GM12801 (cell line): Measurements from ENCODE around the gene MB21D2.

ENCODE experiments used
- TF ChIP-seq, protein P1 (sequence below): IDR thresholded peaks from one replicate; pipeline ENCODE4 v1.5.1; 2011; ENCODE audit warnings: control low read depth; ENCODE audit not compliant: insufficient read length; ENCODE audit errors: extremely low read depth

Gene MB21D2

DNA sequence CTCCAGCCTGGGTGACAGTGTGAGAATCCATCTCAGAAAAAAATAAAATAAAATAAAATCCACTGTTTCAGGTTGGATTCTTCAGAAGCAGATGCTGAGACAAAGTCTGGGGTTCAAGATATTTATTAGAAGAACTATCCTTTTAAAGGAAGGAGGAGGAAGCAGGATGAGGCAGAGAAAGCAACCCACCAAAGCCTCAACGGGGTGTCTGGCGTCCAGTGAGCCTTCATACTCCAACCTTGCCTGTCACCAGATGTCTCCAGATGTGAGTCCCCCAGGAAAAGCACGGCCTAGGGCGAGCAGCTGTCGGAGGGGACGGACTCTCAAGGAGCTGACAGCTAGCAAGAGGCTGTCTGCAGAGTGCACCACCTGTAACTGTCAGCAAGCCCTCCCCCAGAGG, 37.3 kb downstream of the MB21D2 start:
- TF ChIP-seq, protein P1, sequence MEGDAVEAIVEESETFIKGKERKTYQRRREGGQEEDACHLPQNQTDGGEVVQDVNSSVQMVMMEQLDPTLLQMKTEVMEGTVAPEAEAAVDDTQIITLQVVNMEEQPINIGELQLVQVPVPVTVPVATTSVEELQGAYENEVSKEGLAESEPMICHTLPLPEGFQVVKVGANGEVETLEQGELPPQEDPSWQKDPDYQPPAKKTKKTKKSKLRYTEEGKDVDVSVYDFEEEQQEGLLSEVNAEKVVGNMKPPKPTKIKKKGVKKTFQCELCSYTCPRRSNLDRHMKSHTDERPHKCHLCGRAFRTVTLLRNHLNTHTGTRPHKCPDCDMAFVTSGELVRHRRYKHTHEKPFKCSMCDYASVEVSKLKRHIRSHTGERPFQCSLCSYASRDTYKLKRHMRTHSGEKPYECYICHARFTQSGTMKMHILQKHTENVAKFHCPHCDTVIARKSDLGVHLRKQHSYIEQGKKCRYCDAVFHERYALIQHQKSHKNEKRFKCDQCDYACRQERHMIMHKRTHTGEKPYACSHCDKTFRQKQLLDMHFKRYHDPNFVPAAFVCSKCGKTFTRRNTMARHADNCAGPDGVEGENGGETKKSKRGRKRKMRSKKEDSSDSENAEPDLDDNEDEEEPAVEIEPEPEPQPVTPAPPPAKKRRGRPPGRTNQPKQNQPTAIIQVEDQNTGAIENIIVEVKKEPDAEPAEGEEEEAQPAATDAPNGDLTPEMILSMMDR, result no peak

GRCh38 chr3:192879346-192880031, 38.2 kb downstream of the MB21D2 start:
- TF ChIP-seq, protein P1, result no peak

DNA sequence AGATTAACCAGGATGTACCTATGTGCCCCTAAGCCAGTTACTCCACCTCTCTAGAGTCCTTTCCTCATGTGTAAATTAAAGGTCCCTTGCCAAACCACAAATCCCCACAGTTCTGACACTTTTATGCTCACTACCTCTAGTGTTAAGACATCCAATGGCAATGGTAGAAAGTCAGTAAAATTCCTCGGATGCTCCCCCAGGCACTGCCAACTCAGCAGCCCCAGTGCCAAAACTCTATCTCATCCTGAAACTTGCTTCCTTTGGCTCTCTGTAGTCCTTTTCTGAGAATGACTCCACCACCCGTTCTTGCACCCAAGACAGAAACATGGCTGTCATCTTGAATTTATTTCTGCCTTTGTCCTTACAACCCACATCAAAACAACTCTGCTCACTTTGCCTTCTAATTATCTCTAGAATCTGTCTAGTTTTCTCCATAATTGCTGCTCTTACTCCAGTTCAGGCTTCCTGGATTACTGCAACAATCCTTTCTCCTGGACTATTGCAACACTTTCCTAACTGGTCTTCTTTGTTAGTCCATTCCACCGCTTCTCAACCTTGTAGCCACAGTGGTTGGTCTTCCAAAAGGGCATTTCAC, 41.6 kb downstream of the MB21D2 start:
- TF ChIP-seq, protein P1, result no peak

- TF ChIP-seq, protein P1, result no peak
Observed at GRCh38 chr3:192870822-192871221, 46.8 kb downstream of the MB21D2 start.

DNA sequence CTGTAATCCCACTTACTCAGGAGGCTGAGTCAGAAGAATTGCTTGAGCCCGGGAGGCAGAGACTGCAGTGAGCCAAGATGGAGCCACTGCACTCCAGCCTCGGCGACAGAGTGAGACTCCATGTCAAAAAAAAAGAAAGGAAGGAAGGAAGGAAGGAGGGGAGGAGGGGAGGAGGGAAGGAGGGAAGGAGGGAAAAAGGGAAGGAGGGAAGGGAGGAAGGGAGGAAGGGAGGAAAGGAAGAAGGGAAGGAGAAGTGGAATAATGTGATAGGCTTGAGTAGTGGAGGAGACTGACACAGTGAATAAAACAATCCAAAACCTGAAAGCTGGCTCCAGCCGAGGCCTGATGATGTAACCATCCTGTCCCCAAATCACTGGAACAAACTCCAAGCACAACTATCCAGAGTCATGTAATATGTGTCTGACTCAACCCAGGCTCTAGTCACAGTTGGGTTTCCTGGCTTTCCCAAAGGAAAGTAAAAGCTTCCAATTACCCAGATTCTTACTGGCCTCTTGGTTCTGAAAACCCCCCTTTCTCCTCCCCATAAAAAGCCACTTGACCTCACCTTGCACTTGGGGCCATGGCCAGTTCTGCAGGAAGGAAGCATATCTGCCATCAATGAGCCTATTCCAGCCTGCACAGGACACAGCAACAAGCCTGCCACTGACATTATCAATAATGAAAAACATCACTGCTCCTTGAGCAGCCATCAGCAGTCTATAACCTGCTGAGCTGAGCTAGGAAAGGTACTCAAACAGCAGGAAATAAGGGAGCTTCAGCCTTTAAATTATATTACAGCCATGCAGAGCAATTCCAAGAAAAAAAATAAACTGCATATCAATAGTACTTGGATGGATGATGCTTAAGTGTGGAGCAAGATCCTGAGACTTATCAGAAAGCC, 48.3 kb downstream of the MB21D2 start:
- TF ChIP-seq, protein P1, result no peak

GRCh38 chr3:192867645-192868044, 50.0 kb downstream of the MB21D2 start:
- TF ChIP-seq, protein P1, result no peak

- TF ChIP-seq, protein P1, result no peak
Observed at GRCh38 chr3:192866804-192867203, 50.9 kb downstream of the MB21D2 start.
